PC-9 (cell line): ENCODE results near the gene TRIM61.

Source experiments
- CTCF ChIP-seq: fragments of 200-600 bp; sonication (generic); conservative IDR thresholded peaks from 2 replicates; pipeline ENCODE4 v1.6.1; 2017; ENCODE audit warnings: mixed run types, antibody characterized with exemption, mild to moderate bottlenecking, moderate library complexity
- EZH2 ChIP-seq: fragments of 200-600 bp; sonication (generic); IDR thresholded peaks from 2 replicates; pipeline ENCODE4 v1.8.0; 2017; ENCODE audit warnings: antibody characterized with exemption, low read depth

- no peak for TF ChIP-seq CTCF
- no peak for TF ChIP-seq EZH2
These were observed 36.2 kb upstream of the TRIM61 start for GRCh38 chr4:165013691-165014090.
